HepG2 (cell line): ENCODE measurements around the gene TMIGD3. TPM values are rescaled to one million over a fixed set of nuclear protein-coding genes. Genes with fewer than 3 reads are reported as not detected.

ENCODE experiments used
- ATAC-seq: fragments of 200-7000 bp; cut with Tn5 transposase; 3 replicates; pipeline ENCODE4 v1.9.1; 2020; ENCODE audit warnings: mild to moderate bottlenecking, moderate library complexity
- BruUV-seq: library from RNA; stranded (reverse); fragments of 400-500 nt; replicated peaks from 2 replicates; lab custom pipeline; 2021; lab: Mats Ljungman, UMichigan
- CTCF ChIA-PET: fragments of 300-600 bp; formaldehyde crosslinking; extraction: SDS; loops from one replicate; lab custom pipeline; 2021; ENCODE audit warnings: low total read pairs, inconsistent platforms, low intra/inter-chr PET ratio; lab: Yijun Ruan, JAX
- POLR2A ChIA-PET: fragments of 350-600 bp; sonication (Branson Sonifier 250); formaldehyde crosslinking; loops from one replicate; lab custom pipeline; 2020; ENCODE audit warnings: antibody characterized with exemption, inconsistent platforms; lab: Yijun Ruan, JAX
- DNase-seq: peaks from one replicate; pipeline ENCODE4 v3.0.0-alpha.2; 2015; ENCODE audit warnings: low spot score
- FAIRE-seq: peaks from 3 replicates; lab custom pipeline; 2011; peaks lifted over from hg19 to GRCh38; lab: Jason Lieb, UNC
- H2AFZ ChIP-seq: one replicate; pipeline ENCODE4 v1.6.1; 2011; ENCODE audit warnings: low read length, inconsistent platforms
- H3K27ac ChIP-seq: fragments of 300-600 bp; 3 replicates; pipeline ENCODE4 v1.8.0; 2011; ENCODE audit warnings: mixed run types, mild to moderate bottlenecking, mixed read lengths, low read length, inconsistent platforms; ENCODE audit not compliant: insufficient read depth; ENCODE audit errors: extremely low read length
- H3K27me3 ChIP-seq, 2 experiments: fragments of 200-600 bp in 1 of 2; 2 replicates in 1 of 2; 3 replicates in 1 of 2; pipeline versions ENCODE4 v1.6.0 to v1.8.0; 2011; ENCODE audit warnings: low read length in 2 of 2, mild to moderate bottlenecking in 2 of 2, moderate library complexity in 2 of 2, inconsistent platforms in 1 of 2; ENCODE audit not compliant: insufficient read depth in 2 of 2, control insufficient read depth in 1 of 2
- H3K36me3 ChIP-seq, 2 experiments: fragments of 200-600 bp in 1 of 2; replicated peaks in 1 of 2; 2 replicates in 1 of 2; 3 replicates in 1 of 2; pipeline versions ENCODE4 v1.5.1 to v1.8.0; 2011; ENCODE audit warnings: low read length in 2 of 2, inconsistent platforms in 1 of 2; ENCODE audit not compliant: insufficient read depth in 2 of 2, control insufficient read depth in 1 of 2
- H3K4me1 ChIP-seq: 2 replicates; pipeline ENCODE4 v1.5.1; 2012; ENCODE audit warnings: low read length, inconsistent platforms; ENCODE audit not compliant: insufficient read depth
- H3K4me2 ChIP-seq: 2 replicates; pipeline ENCODE4 v1.6.0; 2011; ENCODE audit warnings: low read depth, low read length, inconsistent platforms
- H3K4me3 ChIP-seq, 3 experiments: fragments of 200-600 bp in 1 of 3; sonication (generic), shearing (Covaris generic) in 1 of 3; replicated peaks in 1 of 3; 2 replicates each; pipeline ENCODE4 v1.5.1; 2011 to 2016; ENCODE audit warnings: low read length in 3 of 3, inconsistent platforms in 2 of 3, low read depth in 2 of 3, mild to moderate bottlenecking in 2 of 3, control low read depth in 1 of 3, mixed read lengths in 1 of 3; ENCODE audit not compliant: insufficient read depth in 1 of 3
- H3K79me2 ChIP-seq: one replicate; pipeline ENCODE4 v1.6.1; 2011; ENCODE audit warnings: low read length, inconsistent platforms; ENCODE audit not compliant: insufficient read depth
- H3K9ac ChIP-seq: 2 replicates; pipeline ENCODE4 v1.6.0; 2011; ENCODE audit warnings: mild to moderate bottlenecking, low read depth, low read length, inconsistent platforms; ENCODE audit not compliant: insufficient read depth
- H3K9me3 ChIP-seq: 2 replicates; pipeline ENCODE4 v1.5.1; 2012; ENCODE audit warnings: mild to moderate bottlenecking, low read length
- H4K20me1 ChIP-seq: 2 replicates; pipeline ENCODE4 v1.6.0; 2011; ENCODE audit warnings: inconsistent platforms, mild to moderate bottlenecking, low read length, moderate library complexity; ENCODE audit not compliant: insufficient read depth
- FOXP1 ChIP-seq, 2 experiments: fragments of 450-650 bp in 1 of 2; IDR thresholded peaks; 2 replicates each; pipeline ENCODE4 v1.6.1; 2017 to 2018; ENCODE audit warnings: antibody characterized with exemption in 1 of 2
- NFYC ChIP-seq: IDR thresholded peaks from 2 replicates; pipeline ENCODE4 v1.6.1; 2016; ENCODE audit warnings: missing genetic modification reagents, missing compliant biosample characterization
- NR2F6 ChIP-seq, 2 experiments: IDR thresholded peaks; 2 replicates each; pipeline ENCODE4 v1.6.1; 2016; ENCODE audit warnings: antibody characterized with exemption in 1 of 2, mild to moderate bottlenecking in 1 of 2
- PAWR ChIP-seq: sonication (generic); formaldehyde crosslinking; IDR thresholded peaks from 2 replicates; pipeline ENCODE4 v1.4.0; 2020; ENCODE audit warnings: missing genetic modification reagents, mild to moderate bottlenecking, borderline replicate concordance
- TBL1XR1 ChIP-seq: fragments of 150-350 bp; IDR thresholded peaks from 2 replicates; pipeline ENCODE4 v1.6.1; 2014; ENCODE audit warnings: borderline replicate concordance, low read length; ENCODE audit not compliant: partially characterized antibody
- YEATS2 ChIP-seq: sonication (generic); formaldehyde crosslinking; IDR thresholded peaks from 2 replicates; pipeline ENCODE4 v1.4.0; 2020; ENCODE audit warnings: missing genetic modification reagents, borderline replicate concordance
- YEATS4 ChIP-seq: sonication (generic); formaldehyde crosslinking; IDR thresholded peaks from 2 replicates; pipeline ENCODE4 v1.4.0; 2020; ENCODE audit warnings: missing genetic modification reagents, borderline replicate concordance
- ZBTB34 ChIP-seq: sonication (generic); formaldehyde crosslinking; IDR thresholded peaks from 2 replicates; pipeline ENCODE4 v1.8.0; 2022; ENCODE audit warnings: mild to moderate bottlenecking, missing genetic modification reagents
- ZBTB40 ChIP-seq, 2 experiments: fragments of 450-650 bp in 1 of 2; sonication (generic) in 1 of 2; formaldehyde crosslinking in 1 of 2; IDR thresholded peaks; 2 replicates each; pipeline versions ENCODE4 v1.6.1 to v1.8.0; 2016 to 2022; ENCODE audit warnings: antibody characterized with exemption in 1 of 2, mild to moderate bottlenecking in 1 of 2, missing genetic modification reagents in 1 of 2
- ZFYVE20 ChIP-seq: sonication (generic); formaldehyde crosslinking; IDR thresholded peaks from 2 replicates; pipeline ENCODE4 v1.8.0; 2023; ENCODE audit warnings: low read depth, mild to moderate bottlenecking, moderate library complexity, missing genetic modification reagents, borderline replicate concordance
- ZNF430 ChIP-seq: sonication (generic); formaldehyde crosslinking; IDR thresholded peaks from 2 replicates; pipeline ENCODE4 v1.9.0; 2021; ENCODE audit warnings: mild to moderate bottlenecking, missing genetic modification reagents
- WGBS: methylation state at CpG from one replicate; pipeline ENCODE4 v1.1.6; 2017; ENCODE audit warnings: low lambda C conversion rate; 5-methylcytosine and 5-hydroxymethylcytosine counted together
- in situ Hi-C: cut with HindIII; loops from 2 replicates; pipeline ENCODE4 v1.10.0; 2017; ENCODE audit warnings: low pct_unique_long_range_greater_than_20kb; ENCODE audit not compliant: extremely low pct_ligation_motif_present
- intact Hi-C: fragments of 100-400 bp; cut with micrococcal nuclease; formaldehyde crosslinking; loops from one replicate; pipeline ENCODE4 v1.10.0; 2022; ENCODE audit not compliant: unreplicated experiment
- polyA plus RNA-seq, 8 experiments: library from polyadenylated mRNA; depleted of rRNA in 3 of 8; stranded (reverse) in 7 of 8; unstranded in 1 of 8; fragments of >200 nt; fragmentation: Illumina TruSeq in 4 of 8; extraction: Trizol in 4 of 8; gene quantifications; 2 replicates each; pipeline versions ENCODE4 v1.2.1 to v1.2.3, GENCODE V29; 2011 to 2016; ENCODE audit warnings: low read depth in 4 of 8, missing spikeins in 1 of 8, mixed read lengths in 1 of 8; ENCODE audit not compliant: insufficient read depth in 1 of 8
- total RNA-seq, 5 experiments: library from RNA; depleted of rRNA; stranded (reverse); fragments of >200 nt; fragmentation: Illumina TruSeq; extraction: Trizol; gene quantifications; 2 replicates each; pipeline ENCODE4 v1.2.3, GENCODE V29; 2016; ENCODE audit warnings: low read depth in 1 of 5

TMIGD3 gene
- total and polyA plus RNA-seq, 2 of the 13 experiments (the other 11 are each of a cell fraction or from before 2014, with no cell fraction given) = not detected

- TF ChIP-seq ZBTB34 (CRISPR knock-in tag) (no peak), YEATS2 (peak; percentile 92), NR2F6 (IDR thresholded peaks at IDR 0.05) (no peak), NR2F6 (CRISPR knock-in tag; IDR thresholded peaks at IDR 0.05) (peak; percentile 50; the same call in 1 of the 2 replicates), TBL1XR1 (no peak), PAWR (CRISPR knock-in tag) (no peak), NFYC (peak; percentile 79), YEATS4 (CRISPR knock-in tag) (peak; percentile 93), FOXP1 (IDR thresholded peaks at IDR 0.05) (no peak), FOXP1 (CRISPR knock-in tag; IDR thresholded peaks at IDR 0.05) (no peak), ZFYVE20 (CRISPR knock-in tag) (no peak)
Measured at GRCh38 chr1:111448918-111449702, 54.3 kb downstream of the TMIGD3 start, which contains the start of the genes ATP5PB and WDR77 (continued).

- Histone ChIP-seq H3K9me3 (no peaks in the 10 kb centered on the region), H3K36me3 (peaks cover 6 to 16% of the 10 kb centered on the region in 2 experiments), H3K27me3 (no peaks in the 10 kb centered on the region; a peak in 1 of 5 replicates), H2AFZ (no peak overlapping the region), H4K20me1 (no peaks in the 10 kb centered on the region), H3K4me2 (peak overlapping the region; percentile 76), H3K4me1 (peaks cover 54% of the 10 kb centered on the region), H3K9ac (peak overlapping the region; percentile 82), H3K27ac (peak overlapping the region; percentile 86), H3K4me3 (peak overlapping the region; percentile 77 to 98 (median 96)), H3K79me2 (peaks cover 54% of the 10 kb centered on the region)
- CTCF ChIA-PET = no interaction called here
- in situ Hi-C loops = no loop called here
- no TSS peak for BruUV-seq
- intact Hi-C loops = no loop called here
- DNase-seq = no peak
- FAIRE-seq = no peak
- POLR2A ChIA-PET = interaction anchor here (0.9 to 1.6 kb wide), 7 partner anchors 14 to 403 kb away, joined by 3 to 8 read pairs (median 5); no protein-coding TSS in a partner anchor
- 0% methylated on average over 14 of the region's 25 CpGs for WGBS
- ATAC-seq = peak; percentile 16; the same call in 2 of the 3 replicates
- TF ChIP-seq ZBTB40 (IDR thresholded peaks at IDR 0.05) (no peak), ZBTB40 (CRISPR knock-in tag; IDR thresholded peaks at IDR 0.05) (peak; percentile 36; the same call in 1 of the 2 replicates), ZNF430 (CRISPR knock-in tag) (peak; percentile 6; the same call in 1 of the 2 replicates)
Measured at GRCh38 chr1:111448482-111448917, 54.9 kb downstream of the TMIGD3 start.
